ENCODE measurements around the gene STK11.

Gene STK11

GRCh38 chr19:1220477-1220930 lies 14.9 kb downstream of the STK11 start:
- no peak for DNase-seq (ENCODE audit: low read depth)

GRCh38 chr19:1220976-1221903 lies 15.7 kb downstream of the STK11 start:
- no peak for DNase-seq (ENCODE audit: low read depth)
- no peak overlapping the region for H3K4me3 ChIP-seq (ENCODE audit: low read length)
- peak; percentile 74 for TF ChIP-seq CTCF (conservative IDR thresholded peaks at IDR 0.05; ENCODE audit: low read depth, low read length)

More at GRCh38 chr19:1220477-1220930, 14.9 kb downstream of the STK11 start:
- no peak overlapping the region for H3K4me3 ChIP-seq (ENCODE audit: low read length)
- no peak for TF ChIP-seq CTCF (conservative IDR thresholded peaks at IDR 0.05; ENCODE audit: low read depth, low read length)

- no peak for DNase-seq (ENCODE audit: low read depth)
- TF ChIP-seq CTCF (conservative IDR thresholded peaks at IDR 0.05; ENCODE audit: low read depth, low read length): no peak
- H3K4me3 ChIP-seq (ENCODE audit: low read length): no peak overlapping the region
Observed at GRCh38 chr19:1221904-1222255, 16.3 kb downstream of the STK11 start.

- DNase-seq (ENCODE audit: low read depth): no peak
- no peak overlapping the region for H3K4me3 ChIP-seq (ENCODE audit: low read length)
- TF ChIP-seq CTCF (conservative IDR thresholded peaks at IDR 0.05; ENCODE audit: low read depth, low read length): peak; percentile 28
Observed at GRCh38 chr19:1222394-1222793, 16.8 kb downstream of the STK11 start.

- H3K4me3 ChIP-seq (ENCODE audit: low read length): no peak overlapping the region
- no peak for DNase-seq (ENCODE audit: low read depth)
- TF ChIP-seq CTCF (conservative IDR thresholded peaks at IDR 0.05; ENCODE audit: low read depth, low read length): peak; percentile 68
Observed at GRCh38 chr19:1223018-1223855, 17.7 kb downstream of the STK11 start.

- no peak overlapping the region for H3K4me3 ChIP-seq (ENCODE audit: low read length)
- TF ChIP-seq CTCF (conservative IDR thresholded peaks at IDR 0.05; ENCODE audit: low read depth, low read length): no peak
- DNase-seq (ENCODE audit: low read depth): no peak
Observed at GRCh38 chr19:1224047-1224825, 18.7 kb downstream of the STK11 start.
